Ishikawa (cell line): ENCODE results near the gene CMPK2.

Source experiments
- CEBPB ChIP-seq: IDR thresholded peaks from 2 replicates; pipeline ENCODE4 v1.6.1; 2012
- CREB1 ChIP-seq: IDR thresholded peaks from 2 replicates; pipeline ENCODE4 v1.6.1; 2012; ENCODE audit warnings: low read depth
- EGR1 ChIP-seq: IDR thresholded peaks from 2 replicates; pipeline ENCODE4 v1.6.1; 2012
- EP300 ChIP-seq: IDR thresholded peaks from 2 replicates; pipeline ENCODE4 v1.6.1; 2012; ENCODE audit warnings: borderline replicate concordance
- FOXM1 ChIP-seq: IDR thresholded peaks from 2 replicates; pipeline ENCODE4 v1.6.1; 2012; ENCODE audit warnings: low read depth, borderline replicate concordance
- NFIC ChIP-seq: IDR thresholded peaks from 2 replicates; pipeline ENCODE4 v1.6.1; 2012
- RAD21 ChIP-seq: IDR thresholded peaks from 2 replicates; pipeline ENCODE4 v1.6.1; 2012; ENCODE audit warnings: low read depth
- TAF1 ChIP-seq: IDR thresholded peaks from 2 replicates; pipeline ENCODE4 v1.6.1; 2012; ENCODE audit warnings: low read depth, mild to moderate bottlenecking
- TCF12 ChIP-seq: IDR thresholded peaks from 2 replicates; pipeline ENCODE4 v1.6.1; 2012; ENCODE audit warnings: low read depth
- TEAD4 ChIP-seq: IDR thresholded peaks from 2 replicates; pipeline ENCODE4 v1.6.1; 2012
- YY1 ChIP-seq: IDR thresholded peaks from 2 replicates; pipeline ENCODE4 v1.6.1; 2012; ENCODE audit warnings: low read depth
- ZBTB7A ChIP-seq: IDR thresholded peaks from 2 replicates; pipeline ENCODE4 v1.6.1; 2012; ENCODE audit warnings: low read depth
- TF ChIP-seq, protein P1 (sequence below): IDR thresholded peaks from 2 replicates; pipeline ENCODE4 v1.6.1; 2012
- TF ChIP-seq, protein P2 (sequence below): IDR thresholded peaks from 2 replicates; pipeline ENCODE4 v1.6.1; 2012; ENCODE audit warnings: low read depth, mild to moderate bottlenecking
- TF ChIP-seq, protein P3 (sequence below): IDR thresholded peaks from 2 replicates; pipeline ENCODE4 v1.6.1; 2012

CMPK2 gene

DNA sequence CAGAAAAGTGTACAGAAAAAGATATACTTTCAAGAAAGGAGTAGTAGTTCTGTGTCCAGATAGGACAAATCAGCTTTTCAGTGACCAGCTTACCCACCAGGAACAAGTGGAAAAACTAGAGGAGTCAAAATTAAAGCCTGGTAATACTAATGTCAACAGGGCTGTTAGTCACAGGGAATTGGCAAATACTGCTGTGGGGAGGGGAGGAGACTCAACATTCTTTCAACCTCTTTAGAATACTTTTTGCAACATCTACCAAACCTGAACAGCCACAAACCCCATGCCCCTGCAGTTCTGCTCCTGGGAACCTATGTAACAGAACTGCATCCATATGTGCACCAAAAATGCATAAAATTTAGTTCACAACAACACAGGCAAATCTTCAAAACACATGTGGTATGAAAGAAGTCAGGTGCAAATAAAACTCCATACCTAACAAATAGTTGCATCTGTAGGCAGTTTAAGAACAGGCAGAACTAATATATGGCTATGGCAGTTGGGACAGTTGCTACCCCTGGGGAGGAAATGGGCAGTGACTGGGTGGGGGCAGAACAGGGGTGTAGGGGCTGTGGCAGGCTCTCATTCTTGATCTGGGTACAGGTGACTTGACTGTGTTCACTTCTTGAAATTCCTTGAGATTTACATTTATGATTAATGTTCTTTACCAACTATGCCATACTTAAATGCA is 9.7 kb downstream of the CMPK2 start:
- TF ChIP-seq TEAD4 (no peak), CREB1 (no peak), EP300 (no peak), CEBPB (no peak), FOXM1 (no peak), ZBTB7A (no peak), TCF12 (no peak), EGR1 (no peak), YY1 (no peak), NFIC (no peak)
- TF ChIP-seq, protein P1, sequence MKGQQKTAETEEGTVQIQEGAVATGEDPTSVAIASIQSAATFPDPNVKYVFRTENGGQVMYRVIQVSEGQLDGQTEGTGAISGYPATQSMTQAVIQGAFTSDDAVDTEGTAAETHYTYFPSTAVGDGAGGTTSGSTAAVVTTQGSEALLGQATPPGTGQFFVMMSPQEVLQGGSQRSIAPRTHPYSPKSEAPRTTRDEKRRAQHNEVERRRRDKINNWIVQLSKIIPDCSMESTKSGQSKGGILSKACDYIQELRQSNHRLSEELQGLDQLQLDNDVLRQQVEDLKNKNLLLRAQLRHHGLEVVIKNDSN: no peak
- TF ChIP-seq, protein P2, sequence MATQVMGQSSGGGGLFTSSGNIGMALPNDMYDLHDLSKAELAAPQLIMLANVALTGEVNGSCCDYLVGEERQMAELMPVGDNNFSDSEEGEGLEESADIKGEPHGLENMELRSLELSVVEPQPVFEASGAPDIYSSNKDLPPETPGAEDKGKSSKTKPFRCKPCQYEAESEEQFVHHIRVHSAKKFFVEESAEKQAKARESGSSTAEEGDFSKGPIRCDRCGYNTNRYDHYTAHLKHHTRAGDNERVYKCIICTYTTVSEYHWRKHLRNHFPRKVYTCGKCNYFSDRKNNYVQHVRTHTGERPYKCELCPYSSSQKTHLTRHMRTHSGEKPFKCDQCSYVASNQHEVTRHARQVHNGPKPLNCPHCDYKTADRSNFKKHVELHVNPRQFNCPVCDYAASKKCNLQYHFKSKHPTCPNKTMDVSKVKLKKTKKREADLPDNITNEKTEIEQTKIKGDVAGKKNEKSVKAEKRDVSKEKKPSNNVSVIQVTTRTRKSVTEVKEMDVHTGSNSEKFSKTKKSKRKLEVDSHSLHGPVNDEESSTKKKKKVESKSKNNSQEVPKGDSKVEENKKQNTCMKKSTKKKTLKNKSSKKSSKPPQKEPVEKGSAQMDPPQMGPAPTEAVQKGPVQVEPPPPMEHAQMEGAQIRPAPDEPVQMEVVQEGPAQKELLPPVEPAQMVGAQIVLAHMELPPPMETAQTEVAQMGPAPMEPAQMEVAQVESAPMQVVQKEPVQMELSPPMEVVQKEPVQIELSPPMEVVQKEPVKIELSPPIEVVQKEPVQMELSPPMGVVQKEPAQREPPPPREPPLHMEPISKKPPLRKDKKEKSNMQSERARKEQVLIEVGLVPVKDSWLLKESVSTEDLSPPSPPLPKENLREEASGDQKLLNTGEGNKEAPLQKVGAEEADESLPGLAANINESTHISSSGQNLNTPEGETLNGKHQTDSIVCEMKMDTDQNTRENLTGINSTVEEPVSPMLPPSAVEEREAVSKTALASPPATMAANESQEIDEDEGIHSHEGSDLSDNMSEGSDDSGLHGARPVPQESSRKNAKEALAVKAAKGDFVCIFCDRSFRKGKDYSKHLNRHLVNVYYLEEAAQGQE: no peak

DNA sequence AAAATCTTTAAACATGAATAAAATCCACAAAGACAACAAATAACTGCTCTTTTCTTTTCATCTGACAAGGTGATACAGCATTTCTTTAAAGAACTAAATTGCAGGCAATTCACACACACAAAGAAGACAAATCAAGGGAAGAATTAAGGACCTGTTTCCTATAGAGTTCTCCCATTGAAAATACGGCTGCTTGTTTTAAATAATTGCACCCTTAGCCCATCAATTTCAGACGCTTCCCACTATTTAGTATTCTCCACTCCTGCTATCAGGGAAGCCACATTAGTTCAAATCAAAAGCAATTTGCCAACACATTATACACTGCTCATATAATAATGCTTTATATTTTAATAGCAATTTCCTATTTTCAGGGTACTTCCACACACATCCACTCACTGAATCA is 11.3 kb downstream of the CMPK2 start:
- TF ChIP-seq CEBPB (no peak), ZBTB7A (no peak), EGR1 (no peak), EP300 (no peak), CREB1 (no peak), NFIC (no peak), RAD21 (no peak), TAF1 (no peak), TEAD4 (no peak), FOXM1 (no peak), TCF12 (no peak)
- TF ChIP-seq, protein P2: no peak
- TF ChIP-seq, protein P1: no peak

DNA sequence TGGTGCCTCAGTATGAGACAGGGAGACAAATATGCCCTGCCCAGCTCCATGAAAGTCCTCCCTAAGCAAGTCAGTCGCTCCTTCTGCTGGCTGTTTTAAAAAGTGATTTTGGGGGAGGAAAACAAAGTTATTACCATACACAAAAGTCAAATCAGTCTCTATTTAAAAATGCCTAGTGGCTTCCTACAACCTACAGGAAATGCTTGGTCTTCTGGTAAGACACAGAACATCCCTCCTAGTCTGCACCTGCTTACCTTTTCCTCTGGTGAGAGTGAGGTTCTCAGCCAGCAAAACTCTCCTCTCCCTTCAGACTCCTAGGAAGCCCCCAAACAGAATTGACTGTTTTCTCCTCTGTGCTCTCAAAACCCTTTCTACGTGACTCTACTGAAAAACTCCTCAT is 13.5 kb downstream of the CMPK2 start:
- TF ChIP-seq ZBTB7A: no peak

DNA sequence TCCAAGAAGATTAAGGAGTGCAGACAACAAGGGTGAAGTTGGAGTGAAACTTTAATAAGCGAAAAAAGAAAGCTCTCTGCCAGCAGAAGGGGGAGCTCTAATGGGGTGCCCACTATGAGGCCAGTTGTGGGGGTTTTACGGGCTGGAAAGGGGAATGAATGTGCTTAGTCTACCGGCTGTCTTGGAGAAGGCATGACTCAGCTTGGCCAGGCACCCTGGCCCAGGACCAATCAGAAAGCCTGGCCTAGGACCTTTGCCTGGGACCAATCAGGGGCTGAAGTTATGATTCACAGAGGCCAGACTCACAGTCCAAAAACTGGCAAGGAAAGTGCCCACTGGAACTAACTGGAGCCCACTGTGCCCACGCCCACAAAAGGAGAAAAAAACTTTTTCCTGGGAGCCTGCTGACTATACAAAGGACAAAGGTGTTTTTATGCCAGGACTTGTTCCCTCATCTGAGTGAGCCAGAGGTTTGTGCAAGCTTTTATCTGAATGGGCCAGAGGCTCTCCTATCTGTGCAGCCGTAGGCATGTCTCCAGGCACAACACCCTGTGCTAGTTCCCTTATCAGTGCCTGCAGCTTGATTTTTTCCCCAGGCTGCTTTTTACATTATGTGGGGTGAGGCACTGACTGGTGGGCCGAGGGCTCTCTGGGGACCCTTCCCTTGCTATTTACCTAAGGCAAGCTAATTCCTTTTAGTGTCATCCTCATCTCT is 18.6 kb downstream of the CMPK2 start:
- no peak for TF ChIP-seq TEAD4
- TF ChIP-seq CEBPB: no peak

DNA sequence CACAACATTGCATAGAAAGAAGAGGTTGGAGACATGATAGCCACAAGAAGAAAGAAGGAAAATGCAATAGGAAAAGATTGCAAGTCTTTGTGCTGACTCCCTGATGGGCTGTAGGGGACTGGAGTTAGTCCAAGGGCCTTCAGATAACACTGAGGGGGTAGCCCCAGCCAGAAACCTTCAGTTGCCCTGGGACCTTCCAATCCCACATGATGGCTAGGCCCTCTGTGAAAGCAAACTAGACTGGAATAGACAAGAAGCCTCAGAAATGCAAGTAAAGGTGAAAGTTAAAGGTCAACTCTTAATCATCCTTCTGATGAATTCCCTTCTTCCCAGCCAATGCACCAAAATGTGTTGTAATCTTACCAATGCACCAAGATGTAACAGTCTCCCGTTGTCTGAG is 19.2 kb downstream of the CMPK2 start:
- TF ChIP-seq YY1 (no peak), ZBTB7A (no peak), NFIC (no peak), TCF12 (no peak), RAD21 (no peak), FOXM1 (no peak), CREB1 (no peak), TEAD4 (no peak), CEBPB (no peak), TAF1 (no peak), EGR1 (no peak), EP300 (no peak)
- TF ChIP-seq, protein P2: no peak
- TF ChIP-seq, protein P1: no peak
- TF ChIP-seq, protein P3, sequence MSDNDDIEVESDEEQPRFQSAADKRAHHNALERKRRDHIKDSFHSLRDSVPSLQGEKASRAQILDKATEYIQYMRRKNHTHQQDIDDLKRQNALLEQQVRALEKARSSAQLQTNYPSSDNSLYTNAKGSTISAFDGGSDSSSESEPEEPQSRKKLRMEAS: no peak
